22Rv1 (cell line): ENCODE measurements around the gene EPM2A.

ENCODE experiments used
- H3K27ac ChIP-seq: fragments of 450-650 bp; 2 replicates; pipeline ENCODE4 v1.5.1; 2017
- ZFX ChIP-seq: fragments of 450-650 bp; IDR thresholded peaks from 2 replicates; pipeline ENCODE4 v1.6.1; 2017; ENCODE audit warnings: antibody characterized with exemption, borderline replicate concordance
- TF ChIP-seq, protein P1 (sequence below): fragments of 450-650 bp; IDR thresholded peaks from 2 replicates; pipeline ENCODE4 v1.5.1; 2017; ENCODE audit warnings: mild to moderate bottlenecking

The EPM2A gene

DNA sequence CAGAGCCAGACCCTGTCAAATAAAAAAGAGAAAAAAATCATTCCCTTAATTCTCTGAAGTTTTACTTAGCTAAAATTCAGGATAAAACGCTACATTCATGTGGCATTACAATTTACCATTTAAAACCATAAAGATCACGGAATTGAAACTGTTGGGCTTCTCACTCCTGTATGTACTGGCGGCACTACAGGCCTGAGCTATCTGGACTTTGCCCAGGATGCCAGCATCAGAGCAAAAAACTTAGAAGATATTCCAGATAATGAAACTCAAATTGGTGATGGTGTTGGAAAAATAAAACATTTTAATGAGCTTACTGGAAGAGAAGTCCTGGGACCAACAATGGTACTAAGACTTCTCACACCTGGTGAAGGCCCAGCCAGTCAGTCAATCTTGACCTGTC, 14.2 kb downstream of the EPM2A start:
- no peak for TF ChIP-seq ZFX
- TF ChIP-seq, protein P1, sequence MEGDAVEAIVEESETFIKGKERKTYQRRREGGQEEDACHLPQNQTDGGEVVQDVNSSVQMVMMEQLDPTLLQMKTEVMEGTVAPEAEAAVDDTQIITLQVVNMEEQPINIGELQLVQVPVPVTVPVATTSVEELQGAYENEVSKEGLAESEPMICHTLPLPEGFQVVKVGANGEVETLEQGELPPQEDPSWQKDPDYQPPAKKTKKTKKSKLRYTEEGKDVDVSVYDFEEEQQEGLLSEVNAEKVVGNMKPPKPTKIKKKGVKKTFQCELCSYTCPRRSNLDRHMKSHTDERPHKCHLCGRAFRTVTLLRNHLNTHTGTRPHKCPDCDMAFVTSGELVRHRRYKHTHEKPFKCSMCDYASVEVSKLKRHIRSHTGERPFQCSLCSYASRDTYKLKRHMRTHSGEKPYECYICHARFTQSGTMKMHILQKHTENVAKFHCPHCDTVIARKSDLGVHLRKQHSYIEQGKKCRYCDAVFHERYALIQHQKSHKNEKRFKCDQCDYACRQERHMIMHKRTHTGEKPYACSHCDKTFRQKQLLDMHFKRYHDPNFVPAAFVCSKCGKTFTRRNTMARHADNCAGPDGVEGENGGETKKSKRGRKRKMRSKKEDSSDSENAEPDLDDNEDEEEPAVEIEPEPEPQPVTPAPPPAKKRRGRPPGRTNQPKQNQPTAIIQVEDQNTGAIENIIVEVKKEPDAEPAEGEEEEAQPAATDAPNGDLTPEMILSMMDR = no peak
- no peak overlapping the region for H3K27ac ChIP-seq

DNA sequence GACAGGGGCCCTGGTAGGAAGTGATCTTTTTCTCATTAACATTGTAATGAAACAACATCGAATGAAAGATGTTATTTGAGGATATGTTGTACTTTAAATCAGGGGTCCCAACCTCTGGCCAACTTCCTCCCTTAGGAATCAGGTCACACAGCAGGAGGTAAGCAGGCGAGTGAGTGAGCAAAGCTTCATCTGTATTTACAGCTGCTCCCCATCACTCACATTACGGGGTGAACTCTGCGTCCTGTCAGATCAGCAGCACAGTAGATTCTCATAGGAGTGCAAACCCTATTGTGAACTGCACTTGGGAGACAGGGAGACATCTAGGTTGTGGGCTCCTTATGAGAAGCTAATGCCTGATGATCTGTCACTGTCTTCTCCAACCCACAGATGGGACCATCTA, 19.9 kb downstream of the EPM2A start:
- H3K27ac ChIP-seq = no peak overlapping the region
- TF ChIP-seq ZFX = no peak
- TF ChIP-seq, protein P1 = no peak

DNA sequence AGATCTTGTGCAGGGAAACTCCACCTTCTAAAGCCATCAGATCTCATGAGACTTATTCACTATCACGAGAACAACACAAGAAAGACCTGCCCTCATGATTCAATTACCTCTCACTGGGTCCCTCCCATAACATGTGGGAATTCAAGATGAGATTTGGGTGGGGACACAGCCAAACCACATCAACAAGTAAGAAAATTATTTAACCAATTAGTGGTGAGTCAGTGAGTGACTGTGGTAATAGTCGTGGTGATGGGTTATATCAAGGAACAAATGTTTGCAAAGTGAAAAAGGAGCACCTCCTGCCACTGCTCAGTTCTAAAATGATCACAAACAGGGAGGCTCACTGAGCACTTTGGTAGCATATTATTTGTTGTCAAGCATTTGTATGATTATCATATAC, 20.6 kb downstream of the EPM2A start:
- no peak for TF ChIP-seq ZFX
- TF ChIP-seq, protein P1 = no peak
- no peak overlapping the region for H3K27ac ChIP-seq

DNA sequence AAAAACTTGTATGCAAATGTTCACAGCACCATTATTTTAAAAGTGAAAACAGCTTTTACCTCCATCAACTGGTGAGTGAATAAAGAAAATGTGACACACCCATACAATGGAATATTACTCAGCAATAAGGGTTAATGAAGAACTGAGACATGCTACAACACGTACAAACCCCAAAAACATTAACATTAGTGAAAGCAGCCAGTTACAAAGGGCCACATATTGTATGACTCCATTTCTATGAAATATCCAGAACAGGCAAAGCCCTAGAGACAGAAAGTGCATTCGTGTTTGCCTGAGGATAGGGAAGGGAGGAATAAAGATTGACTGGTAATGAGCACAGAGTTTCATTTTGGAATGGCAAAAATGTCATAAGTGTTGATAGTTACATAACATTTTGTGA, 21.5 kb downstream of the EPM2A start:
- TF ChIP-seq, protein P1 = no peak
- TF ChIP-seq ZFX = no peak
- no peak overlapping the region for H3K27ac ChIP-seq

DNA sequence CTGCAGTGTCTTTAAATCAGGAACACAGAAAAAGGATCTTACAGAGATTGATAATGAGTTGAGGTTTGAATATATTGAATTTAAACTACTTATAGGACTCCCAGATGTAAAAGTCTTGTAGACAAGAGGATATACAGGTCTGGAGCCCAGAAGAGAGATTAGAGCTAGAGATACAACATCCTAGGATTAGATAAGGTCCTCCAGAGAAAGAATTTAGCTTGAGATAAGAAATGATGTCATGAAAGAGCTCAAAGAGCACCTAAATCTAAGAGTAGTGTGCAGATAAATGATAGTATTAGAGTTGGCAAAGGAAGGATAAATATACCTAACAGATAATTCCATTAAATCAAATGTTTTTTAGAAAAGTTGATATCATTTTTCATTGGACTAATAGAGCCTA, 23.9 kb downstream of the EPM2A start:
- no peak overlapping the region for H3K27ac ChIP-seq
- TF ChIP-seq, protein P1 = no peak
- TF ChIP-seq ZFX = no peak

DNA sequence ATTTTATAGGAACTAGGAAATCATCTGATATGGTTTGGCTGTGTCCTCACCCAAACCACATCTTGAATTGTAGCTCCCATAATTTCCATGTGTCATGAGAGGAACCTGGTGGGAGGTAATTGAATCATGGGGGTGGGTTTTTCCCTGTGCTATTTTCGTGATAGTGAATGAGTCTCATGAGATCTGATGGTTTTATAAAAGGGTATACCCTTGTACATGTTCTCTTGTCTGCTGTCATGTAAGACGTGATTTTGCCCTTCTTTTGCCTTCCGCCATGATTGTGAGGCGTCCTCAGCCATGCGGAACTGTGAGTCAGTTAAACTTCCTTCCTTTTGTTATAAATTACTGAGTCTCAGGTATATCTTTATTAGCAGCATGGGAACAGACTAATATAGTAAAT, 27.9 kb downstream of the EPM2A start:
- TF ChIP-seq ZFX = no peak
- TF ChIP-seq, protein P1 = no peak

DNA sequence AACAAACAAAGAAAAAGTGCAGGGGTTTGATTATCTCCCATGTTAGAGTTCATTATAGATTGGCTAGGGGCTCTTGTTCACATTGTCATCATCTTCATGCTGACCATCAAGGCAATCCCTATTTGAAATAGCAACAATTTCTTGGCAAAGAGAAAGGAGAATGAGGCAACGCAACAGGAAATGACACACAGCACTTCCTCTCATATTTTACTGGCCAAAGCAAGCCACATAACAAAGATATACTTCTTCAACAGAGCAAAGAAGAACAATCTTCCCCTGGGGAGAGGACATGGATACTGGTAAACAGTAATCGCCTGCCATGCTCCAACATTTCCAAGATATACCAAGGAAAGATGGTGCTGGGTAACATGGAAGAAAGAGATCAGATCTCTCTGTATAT, 29.8 kb downstream of the EPM2A start:
- no peak for TF ChIP-seq ZFX
- TF ChIP-seq, protein P1 = no peak
- no peak overlapping the region for H3K27ac ChIP-seq

More for the DNA sequence above, 27.9 kb downstream of the EPM2A start:
- no peak overlapping the region for H3K27ac ChIP-seq
